HCEC 1CT (cell line): ENCODE data around the gene MTCH2.

Source experiments
- DNase-seq: peaks from one replicate; pipeline ENCODE4 v3.0.0-alpha.2; 2017

MTCH2 gene

DNA sequence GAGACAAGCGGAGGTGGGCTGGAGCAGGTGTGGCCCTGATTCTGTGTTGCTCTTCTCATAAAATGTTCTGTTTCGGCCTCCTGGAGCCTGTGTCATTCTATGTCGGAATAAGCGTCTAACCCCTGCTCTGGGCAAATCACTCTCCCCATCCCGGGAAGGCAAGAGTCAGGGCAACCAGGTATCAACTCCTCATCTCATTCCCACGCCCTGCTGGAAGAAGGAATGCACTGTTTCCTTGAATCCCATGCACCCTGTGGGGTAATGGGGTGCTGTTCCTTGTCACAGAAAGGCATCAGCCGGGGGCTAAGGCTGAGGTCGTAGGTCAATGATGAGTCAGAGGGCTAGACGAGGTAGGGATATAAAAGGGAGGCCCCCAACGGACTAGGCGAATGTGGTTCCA, 53.2 kb downstream of the MTCH2 start:
- DNase-seq: no peak

- no peak for DNase-seq
Measured at GRCh38 chr11:47587723-47588326, 54.5 kb downstream of the MTCH2 start.

DNA sequence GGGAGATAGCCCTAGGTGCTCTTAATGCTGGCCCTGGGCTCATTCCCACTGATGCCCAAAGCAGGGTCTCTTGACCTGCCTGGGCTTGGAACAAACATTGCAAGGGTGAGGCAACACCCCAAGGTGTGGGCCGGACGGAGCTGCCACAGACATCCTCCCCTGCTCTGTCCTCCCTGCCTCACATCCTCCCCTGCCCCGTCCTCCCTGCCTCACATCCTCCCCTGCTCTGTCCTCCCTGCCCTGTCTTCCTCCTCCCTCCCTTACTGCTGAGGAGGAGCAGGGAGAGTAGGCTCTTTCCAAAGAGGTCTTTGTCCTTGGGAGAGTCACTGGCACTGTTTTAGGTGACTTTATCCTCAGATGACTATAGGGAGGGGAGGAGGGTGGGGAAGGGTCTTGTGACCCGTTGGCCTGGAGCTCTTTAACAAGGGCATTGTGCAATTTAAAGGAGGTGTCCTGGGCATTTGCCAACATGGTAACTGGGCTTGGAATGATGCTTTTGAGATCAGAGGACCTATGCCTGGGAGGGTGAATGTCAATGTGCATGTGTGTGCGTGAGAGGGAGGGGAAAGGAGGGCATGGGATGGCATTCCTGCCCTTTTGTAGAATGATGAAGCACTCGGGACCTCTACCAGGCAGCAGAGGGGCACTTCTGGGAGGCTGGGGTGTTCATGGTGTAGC, 55.2 kb downstream of the MTCH2 start:
- DNase-seq: no peak

DNA sequence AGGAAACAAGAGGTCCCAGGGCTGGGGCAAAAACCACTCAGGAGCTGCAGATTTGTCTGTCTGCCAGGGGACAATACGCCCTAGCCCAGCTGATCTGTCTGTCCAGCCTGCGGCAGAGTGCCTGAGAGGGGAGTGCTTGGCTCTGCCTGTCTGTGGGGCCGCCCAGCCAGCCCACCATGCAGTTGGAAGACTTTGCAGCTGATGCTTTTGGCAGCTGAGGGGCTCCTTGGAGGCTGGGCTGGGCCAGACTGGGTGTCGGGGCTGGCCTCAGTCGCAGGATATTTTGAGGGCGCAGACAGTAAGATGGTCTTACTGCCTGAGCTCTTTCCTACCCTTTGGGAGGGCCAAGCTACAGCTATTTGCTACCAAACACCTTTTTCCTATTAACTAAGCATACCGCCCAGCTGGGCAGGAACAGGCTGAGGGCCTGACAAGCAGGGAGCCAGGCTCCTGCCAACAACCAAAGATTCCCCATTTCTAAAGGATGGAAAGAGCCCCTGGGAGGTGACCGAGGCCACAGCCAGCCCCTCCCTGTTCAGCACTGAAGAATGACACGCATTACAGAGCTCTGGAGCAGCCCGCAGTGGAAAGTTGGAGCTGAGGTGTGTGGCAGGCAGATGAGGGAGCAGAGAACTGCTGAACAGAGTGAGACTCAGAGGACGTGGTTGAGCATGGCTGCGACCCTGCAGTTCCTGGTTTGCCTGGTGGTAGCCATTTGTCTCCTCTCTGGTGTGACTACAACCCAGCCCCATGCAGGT, 56.1 kb downstream of the MTCH2 start, which contains the start of gene FAM180B:
Gene FAM180B (plus strand): TSS at position 581 of the 758 bp plus-strand sequence. CDS start 91 bp downstream, at position 672.
- DNase-seq: no peak

- DNase-seq: no peak
Measured at GRCh38 chr11:47583844-47584243, 58.5 kb downstream of the MTCH2 start.

GRCh38 chr11:47578524-47579494, 63.5 kb downstream of the MTCH2 start, which contains the start of the genes KBTBD4 and NDUFS3:
KBTBD4 (minus strand) TSS chr11:47578970; CDS start chr11:47578951, 19 bp downstream.
NDUFS3 (plus strand) TSS chr11:47579074; CDS start chr11:47579092, 18 bp downstream.
- peak; percentile 83 for DNase-seq

- no peak for DNase-seq
Measured at GRCh38 chr11:47577460-47578041, 64.8 kb downstream of the MTCH2 start.

DNA sequence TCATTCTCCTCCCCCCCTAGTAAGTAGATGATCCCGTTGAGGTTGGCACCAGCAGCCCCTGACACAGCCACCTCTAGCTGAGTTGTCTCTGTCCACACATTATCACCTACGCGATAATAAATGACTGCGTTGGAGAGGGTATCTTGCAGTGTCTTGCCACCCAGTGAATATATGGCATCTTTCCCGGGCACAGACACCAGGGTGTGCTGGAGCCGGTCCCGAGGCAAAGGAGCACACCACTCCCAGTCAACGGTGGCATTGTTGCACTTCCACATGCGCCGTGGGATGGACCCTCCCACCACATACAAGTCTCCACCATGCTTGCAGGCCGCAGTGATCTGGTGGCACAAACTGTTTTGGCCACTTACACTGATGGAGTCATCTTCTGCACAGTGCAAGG, 69.0 kb downstream of the MTCH2 start:
- DNase-seq: no peak

DNA sequence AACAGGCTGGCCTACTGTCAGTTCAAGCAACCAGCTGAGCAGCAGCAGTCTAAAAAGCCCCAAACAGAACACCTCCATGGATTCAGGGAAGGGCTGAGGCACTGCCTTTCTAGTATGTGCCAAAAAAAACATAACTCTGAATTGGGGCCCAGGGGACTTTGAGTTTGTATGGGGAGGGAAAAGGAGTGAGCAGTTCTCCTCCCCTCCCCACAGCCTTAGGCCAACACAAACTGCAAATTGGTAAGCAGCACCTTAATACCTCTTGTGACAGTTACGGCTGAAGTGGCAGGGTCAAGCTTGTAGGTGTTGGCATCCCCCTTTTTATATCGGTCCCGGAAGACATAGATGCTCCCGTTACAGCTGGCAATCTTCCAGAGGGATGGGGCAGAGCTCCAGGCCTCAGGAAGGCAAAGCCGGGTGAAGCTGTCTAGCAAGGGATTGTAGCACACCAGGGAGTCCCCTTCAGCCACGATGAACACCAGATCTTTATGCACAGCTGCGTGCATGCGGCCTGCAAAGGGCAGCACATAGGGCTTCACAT, 69.6 kb downstream of the MTCH2 start:
- no peak for DNase-seq

DNA sequence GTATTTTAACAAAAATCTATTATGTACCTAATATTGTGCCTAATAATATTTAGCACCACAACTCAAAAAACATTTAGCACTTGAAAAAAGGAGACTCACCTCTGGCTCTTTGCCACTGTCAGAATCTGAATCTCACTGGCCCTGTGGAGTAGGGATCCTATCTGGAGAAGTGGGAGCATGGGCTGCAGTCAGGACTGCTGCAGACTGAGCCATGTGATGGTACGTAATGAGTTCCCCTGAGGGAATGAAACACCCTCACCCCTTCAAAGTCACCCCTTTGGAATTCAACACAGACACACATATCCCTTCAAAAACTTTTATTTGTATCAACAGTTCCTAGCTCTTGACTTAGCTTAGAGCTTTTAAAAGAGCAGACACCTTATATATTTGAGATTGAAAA, 70.5 kb downstream of the MTCH2 start:
- DNase-seq: peak; percentile 48

DNA sequence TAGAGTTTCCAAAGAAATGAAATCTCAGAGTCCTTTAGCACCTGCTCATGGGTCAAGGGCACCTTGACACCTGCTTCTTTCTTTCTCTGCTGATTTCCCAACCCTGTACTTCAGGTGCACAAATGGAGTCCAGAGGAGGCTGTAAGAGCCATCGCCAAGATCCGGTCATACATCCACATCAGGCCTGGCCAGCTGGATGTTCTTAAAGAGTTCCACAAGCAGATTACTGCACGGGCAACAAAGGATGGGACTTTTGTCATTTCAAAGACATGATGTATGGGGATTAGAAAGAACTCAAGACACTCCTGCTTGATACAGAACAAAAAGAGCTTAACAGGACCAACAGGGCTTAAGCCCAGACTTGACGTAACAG, 71.0 kb downstream of the MTCH2 start:
- no peak for DNase-seq

DNA sequence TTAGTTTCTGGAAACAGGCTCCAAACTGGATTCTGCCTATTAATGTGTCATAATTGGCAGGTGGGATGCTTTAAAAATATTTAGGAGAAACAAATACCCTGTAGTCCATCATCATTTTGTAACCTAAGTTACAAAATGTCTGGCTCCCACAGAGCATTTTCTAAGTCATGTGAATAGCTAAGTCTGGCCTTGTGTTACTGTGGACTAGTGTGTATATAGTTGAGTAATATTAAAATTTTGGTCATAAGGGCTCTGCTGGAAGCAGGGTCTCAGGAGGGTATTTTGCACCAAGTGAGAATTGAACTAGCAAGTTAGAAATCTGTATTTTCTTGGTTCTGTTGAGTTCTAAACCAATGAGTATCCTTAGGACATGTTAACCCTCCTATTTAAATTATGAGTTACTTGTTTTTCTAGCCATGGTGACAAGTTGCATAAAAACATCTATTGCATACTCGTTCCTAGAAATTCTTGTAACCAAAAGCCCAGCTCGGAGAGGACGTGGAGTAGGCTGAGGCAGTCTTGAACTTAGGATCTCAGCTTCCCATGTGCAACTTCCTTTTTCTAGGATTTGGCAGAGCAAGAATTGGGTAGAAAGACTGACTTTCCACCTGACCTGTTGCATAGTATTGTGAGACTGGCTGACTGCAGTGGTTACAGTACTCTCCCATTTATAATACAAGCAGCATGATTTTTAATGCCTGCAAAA, 71.6 kb downstream of the MTCH2 start:
- DNase-seq: no peak

GRCh38 chr11:47569646-47570045, 72.7 kb downstream of the MTCH2 start:
- no peak for DNase-seq
